ENCODE results near the gene GFOD1. TPM values are rescaled to one million over a fixed set of nuclear protein-coding genes. Genes with fewer than 3 reads are reported as not detected.
A peak's percentile ranks its signal among the peaks of the same experiment; 100 is the strongest.

Gene GFOD1
- total RNA-seq, 1 experiment from 2014 or later: 6.1 TPM

- Histone ChIP-seq H3K9me3 (ENCODE audit: control insufficient read depth, low read depth, low read length) (no peaks in the 10 kb centered on the region), H4K91ac (ENCODE audit: insufficient read length, low read depth, low read length) (no peak overlapping the region), H2BK15ac (ENCODE audit: low read depth, low read length) (no peak overlapping the region), H3K4me2 (ENCODE audit: insufficient read depth, insufficient read length, low read length) (no peak overlapping the region), H2BK120ac (ENCODE audit: low read depth, low read length, poor library complexity, severe bottlenecking) (no peak overlapping the region), H2BK20ac (ENCODE audit: low read depth, low read length, poor library complexity, severe bottlenecking) (no peak overlapping the region), H4K8ac (replicated peaks; ENCODE audit: insufficient read length, low read depth, low read length) (no peak overlapping the region), H3K27me3 (ENCODE audit: insufficient read depth, low read length) (peaks cover 23% of the 10 kb centered on the region; the same call in 1 of the 2 replicates), H3K56ac (ENCODE audit: insufficient read length, low read depth, low read length) (no peak overlapping the region), H3K23me2 (ENCODE audit: insufficient read length, low read depth, low read length, poor library complexity, severe bottlenecking) (peaks cover 27% of the 10 kb centered on the region), H2AK5ac (ENCODE audit: insufficient read length, low read length) (no peak overlapping the region), H3K23ac (ENCODE audit: insufficient read length, low read depth, low read length) (no peak overlapping the region), H2AFZ (ENCODE audit: low read length) (no peak overlapping the region), H3K18ac (ENCODE audit: insufficient read length, low read depth, low read length) (no peak overlapping the region), H3T11ph (ENCODE audit: low read length) (no peak overlapping the region), H4K5ac (ENCODE audit: insufficient read length, low read depth, low read length) (no peak overlapping the region), H2BK5ac (ENCODE audit: insufficient read length, low read length) (no peak overlapping the region), H4K20me1 (ENCODE audit: control insufficient read depth, insufficient read depth, insufficient read length) (no peaks in the 10 kb centered on the region), H3K9ac (ENCODE audit: extremely low read depth, insufficient read length, low read length) (no peak overlapping the region), H3K4ac (ENCODE audit: low read depth, low read length) (no peak overlapping the region), H3K27ac (ENCODE audit: insufficient read length, low read depth, low read length) (no peak overlapping the region), H2BK12ac (ENCODE audit: insufficient read length, low read depth, low read length) (no peak overlapping the region), H3K14ac (ENCODE audit: insufficient read depth, low read length) (no peak overlapping the region), H3K79me1 (ENCODE audit: insufficient read depth, low read depth, low read length, poor library complexity, severe bottlenecking) (no peaks in the 10 kb centered on the region), H3K4me1 (ENCODE audit: insufficient read depth, low read length) (peaks cover 3% of the 10 kb centered on the region), H3K79me2 (ENCODE audit: insufficient read depth, low read length) (peaks cover 3% of the 10 kb centered on the region; the same call in 1 of the 2 replicates)
- H3K27me3 Mint-ChIP-seq (ENCODE audit: low read depth): peaks cover 52% of the 10 kb centered on the region
- no CpG with 5 or more reads among the region's 6 CpGs for WGBS (ENCODE audit: extremely low coverage, insufficient read length, low lambda C conversion rate)
- DNase-seq: no peak
- no peak overlapping the region for H3K27ac Mint-ChIP-seq
- no peaks in the 10 kb centered on the region for H3K9me3 Mint-ChIP-seq
- no peaks in the 10 kb centered on the region for H3K36me3 Mint-ChIP-seq (ENCODE audit: insufficient read depth in 1 of 3, low read depth in 3 of 3)
- TF ChIP-seq CTCF (conservative IDR thresholded peaks at IDR 0.05): no peak
- H3K4me1 Mint-ChIP-seq: peaks cover 20 to 22% of the 10 kb centered on the region in 2 experiments
- peak overlapping the region in 1 of 2 experiments; percentile 11; a peak in 2 of 5 replicates for H3K4me3 Mint-ChIP-seq
Measured at GRCh38 chr6:13484138-13484708, 3.2 kb downstream of the GFOD1 start.
